ENCODE results near the gene KRT7. TPM values are rescaled to one million over a fixed set of nuclear protein-coding genes. Genes with fewer than 3 reads are reported as not detected.

Gene KRT7
- total RNA-seq, 1 experiment from 2014 or later, result 8.4 TPM

DNA sequence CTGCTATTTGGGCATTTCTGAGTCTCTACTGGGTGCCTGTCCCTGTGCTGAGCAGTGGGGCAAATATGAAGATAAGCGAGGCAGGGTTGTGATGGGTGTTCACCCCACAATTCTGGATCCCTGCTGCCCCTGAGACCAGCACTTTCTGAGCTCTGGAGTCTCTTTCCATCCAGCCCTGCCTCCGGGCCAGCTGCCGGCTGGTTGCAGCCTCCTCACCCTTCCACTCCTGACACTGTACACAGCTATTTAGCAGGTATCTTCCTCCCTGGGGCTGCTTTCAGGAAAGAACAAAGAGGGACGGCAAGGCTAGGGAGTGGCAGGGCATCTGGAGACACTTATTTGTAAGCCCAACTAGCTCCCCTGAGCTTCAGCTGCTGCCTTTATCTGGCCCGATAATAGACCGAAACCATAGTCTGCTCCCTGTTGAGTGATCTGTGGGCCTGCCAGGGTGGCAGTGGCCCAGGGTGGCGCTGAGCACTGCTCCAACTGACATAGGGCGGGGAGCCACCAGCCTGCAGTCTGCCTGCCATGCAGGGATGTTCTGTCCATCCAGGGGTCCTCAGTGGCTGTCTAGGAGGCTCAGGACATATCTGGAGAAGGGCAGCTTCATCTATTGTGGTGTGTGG, 33.6 kb upstream of the KRT7 start:
- no peak for DNase-seq (ENCODE audit: low read depth)

DNA sequence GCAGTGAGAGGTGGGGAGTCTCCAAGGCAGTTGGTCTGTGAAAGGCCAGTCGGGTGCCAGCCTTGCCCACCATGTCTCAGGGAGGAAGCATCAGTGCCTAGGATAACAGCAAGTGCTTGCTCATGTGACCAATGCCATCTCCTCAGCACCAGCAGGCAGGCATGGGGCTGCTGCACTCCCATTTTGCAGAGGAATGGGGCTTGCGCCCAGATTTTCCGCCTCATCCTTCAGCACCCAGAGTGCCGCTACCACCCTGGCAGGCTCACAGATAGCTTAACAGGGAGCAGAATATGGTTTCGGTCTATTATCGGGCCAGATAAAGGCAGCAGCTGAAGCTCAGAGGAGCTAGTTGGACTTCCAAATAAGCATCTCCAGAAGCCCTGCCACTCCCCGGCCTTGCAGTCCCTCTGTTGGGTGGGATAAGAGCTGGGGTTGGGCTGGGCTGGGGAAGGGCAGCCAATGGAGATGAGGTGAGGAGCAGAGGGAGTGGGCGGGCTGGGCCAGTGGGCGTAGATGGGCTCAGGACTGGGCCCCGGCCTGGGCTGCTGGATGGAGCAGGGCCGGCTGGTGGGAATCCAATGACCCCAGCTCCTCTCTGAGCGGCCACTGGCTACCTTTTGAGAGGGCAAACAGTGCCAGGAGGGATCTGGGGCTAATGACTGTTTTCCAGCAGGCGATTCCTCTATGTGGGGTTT, 32.8 kb upstream of the KRT7 start:
- no peak for DNase-seq (ENCODE audit: low read depth)

DNA sequence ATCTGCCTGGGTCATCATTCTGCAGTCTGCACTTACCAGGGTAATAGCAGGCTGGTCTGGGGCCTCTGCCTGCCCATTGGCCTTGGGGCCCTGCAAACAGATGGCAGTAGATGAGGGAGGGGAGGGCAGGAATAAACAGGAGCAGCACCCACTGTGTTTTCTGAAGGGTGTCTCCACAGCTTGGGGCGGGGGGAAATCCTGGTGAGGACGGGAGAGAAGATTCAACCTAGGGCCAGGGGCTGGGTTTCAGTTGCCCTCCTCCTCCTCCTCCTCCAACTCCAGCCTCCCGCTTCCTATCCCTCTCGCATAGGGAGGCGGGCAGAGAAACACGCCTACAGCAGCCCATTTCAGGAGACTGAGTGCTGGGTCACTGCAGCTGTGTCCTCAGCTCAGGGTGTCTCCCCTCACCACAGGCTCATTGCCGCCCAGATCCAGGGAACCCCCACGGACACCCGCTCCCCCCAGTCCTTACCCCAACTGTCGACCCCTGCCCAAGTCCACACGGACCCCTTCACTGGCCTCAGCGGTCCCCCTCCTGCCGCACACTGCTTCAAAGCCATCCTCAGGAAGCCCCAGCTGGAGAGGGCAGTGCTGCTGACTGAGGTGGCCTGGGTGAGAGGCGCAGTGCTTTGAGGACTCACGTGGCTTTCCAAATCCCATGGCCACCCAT, 32.1 kb upstream of the KRT7 start:
- DNase-seq (ENCODE audit: low read depth), result no peak

DNA sequence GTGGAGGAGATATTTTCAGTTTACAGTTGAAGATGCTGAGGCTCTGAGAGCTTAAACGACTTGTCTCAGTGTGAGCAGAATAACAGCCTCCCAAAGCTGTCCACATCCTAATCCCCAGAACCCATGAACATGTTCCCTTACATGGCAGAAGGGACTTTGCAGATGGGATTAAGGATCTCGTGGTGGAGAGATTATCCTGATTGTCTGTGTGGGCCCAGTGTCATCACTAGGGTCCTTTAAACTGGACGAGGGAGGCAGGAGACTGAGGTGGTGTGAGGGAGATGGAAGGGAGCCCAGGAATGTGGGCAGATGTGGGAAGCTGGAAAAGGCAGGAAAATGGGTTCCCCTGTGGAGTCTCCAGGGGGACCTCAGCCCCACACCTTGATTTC, 31.6 kb upstream of the KRT7 start:
- DNase-seq (ENCODE audit: low read depth), result no peak

DNA sequence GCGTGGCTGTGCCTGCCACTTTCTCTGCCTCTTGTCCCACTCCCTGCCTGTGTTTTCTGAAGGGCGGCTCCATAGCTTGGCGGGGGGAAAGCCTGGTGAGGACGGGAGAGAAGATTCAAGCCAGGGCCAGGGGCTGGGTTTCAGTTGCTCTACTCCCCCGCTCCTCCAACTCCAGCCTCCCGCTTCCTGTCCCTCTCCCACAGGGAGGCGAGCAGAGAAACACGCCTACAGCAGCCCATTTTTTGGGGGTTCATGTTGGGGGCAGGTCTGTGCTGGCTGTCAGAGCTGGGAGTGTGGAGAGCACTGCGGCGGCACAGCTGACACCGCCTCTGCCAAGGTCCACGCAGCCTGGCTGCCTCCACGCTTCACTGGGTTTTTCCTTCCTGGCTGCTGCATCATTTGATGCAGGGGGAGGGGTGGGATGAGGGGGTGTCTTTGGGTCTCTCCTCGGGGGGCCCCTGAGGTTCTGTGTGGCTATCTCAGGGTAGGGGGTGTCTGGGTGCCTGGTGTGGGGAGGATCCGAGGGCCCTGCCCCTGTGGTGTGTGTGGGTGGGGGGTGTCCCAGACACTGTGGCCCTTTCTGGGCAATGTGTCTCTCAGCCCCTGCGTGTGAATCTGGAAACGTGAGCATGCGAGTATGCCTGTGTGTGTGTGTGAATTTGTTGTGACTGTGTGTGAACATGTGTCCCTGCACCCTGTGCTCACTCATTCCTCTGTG, 30.5 kb upstream of the KRT7 start:
- no peak for DNase-seq (ENCODE audit: low read depth)

DNA sequence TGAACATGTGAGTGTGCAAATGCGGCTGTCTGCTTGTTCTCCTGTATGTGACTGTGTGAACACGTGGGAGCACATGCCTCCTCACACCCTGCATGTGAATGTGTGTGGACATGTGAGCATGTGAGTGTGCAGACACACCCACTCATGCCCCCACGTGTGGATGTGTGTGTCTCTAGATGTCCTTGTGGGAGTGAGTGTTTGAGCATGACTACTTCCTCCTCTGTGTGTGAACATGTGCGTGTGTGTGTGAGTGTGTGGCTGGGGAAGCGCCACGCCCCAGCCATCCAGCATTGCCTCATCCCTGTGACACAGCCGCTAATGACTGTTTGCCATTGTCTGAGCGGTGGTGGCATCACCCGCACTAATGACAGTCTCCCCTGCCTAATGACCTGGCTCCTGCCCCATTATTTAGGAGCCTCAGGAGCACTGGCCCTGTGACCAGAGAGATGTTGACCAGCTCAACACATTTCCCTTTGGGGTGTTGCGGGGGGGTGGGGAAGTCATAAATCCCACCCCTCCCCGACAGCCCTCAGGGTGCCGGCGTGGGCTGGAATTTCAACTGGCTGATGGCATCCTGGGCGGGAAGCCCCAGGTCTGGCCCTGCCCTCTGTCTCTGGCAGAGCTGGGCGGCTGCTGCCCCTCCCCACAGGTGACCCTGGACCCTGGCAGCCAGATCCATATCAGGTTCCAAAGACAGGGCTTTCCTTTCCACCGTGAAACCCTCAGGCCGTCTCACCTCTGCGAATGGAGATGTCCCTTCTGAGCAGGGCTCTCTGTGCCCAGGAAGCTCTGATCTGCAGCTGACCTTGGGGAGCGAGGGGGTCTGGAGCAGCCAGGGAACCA, 29.7 kb upstream of the KRT7 start:
- peak; percentile 90 for DNase-seq (ENCODE audit: low read depth)

DNA sequence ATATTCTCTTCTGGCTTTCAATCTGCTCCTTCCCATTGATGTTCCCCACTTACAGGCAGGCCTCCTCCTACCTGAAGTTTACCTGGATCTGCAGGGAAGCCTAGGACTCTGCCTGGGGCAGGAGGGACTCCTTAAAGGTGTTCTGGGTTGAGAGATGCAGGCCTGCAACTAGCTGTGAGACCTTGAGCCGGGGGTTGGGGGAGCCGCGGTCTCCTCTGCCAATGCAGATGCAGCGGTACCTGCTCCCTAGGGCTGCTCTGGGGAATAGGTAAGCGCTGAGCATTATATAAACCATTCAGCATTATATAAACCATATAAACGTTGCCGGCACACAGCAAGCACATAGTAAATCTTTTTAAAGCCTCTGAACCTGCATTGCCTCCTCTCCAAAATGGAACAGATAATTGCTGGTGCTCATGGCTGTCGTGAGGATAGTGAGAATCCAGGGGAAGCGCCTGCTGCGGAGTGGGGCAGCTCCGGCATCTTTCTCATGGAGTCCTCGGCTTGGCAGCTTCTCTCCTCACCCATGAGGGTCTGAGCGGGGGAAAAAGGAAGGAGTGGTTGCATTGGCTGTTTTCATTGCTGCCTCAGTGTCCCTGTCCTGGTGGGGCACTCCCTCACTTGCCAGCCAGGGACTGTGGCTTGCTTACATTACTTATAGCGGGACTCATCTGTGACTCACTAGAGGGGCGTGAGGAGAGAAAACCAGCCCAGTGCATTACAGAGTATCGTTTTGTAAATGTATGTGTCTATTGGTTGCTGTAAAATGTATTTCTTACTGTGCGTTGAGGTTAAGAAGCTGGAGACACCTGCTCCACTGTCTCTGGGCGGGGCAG, 28.7 kb upstream of the KRT7 start:
- no peak for DNase-seq (ENCODE audit: low read depth)

DNA sequence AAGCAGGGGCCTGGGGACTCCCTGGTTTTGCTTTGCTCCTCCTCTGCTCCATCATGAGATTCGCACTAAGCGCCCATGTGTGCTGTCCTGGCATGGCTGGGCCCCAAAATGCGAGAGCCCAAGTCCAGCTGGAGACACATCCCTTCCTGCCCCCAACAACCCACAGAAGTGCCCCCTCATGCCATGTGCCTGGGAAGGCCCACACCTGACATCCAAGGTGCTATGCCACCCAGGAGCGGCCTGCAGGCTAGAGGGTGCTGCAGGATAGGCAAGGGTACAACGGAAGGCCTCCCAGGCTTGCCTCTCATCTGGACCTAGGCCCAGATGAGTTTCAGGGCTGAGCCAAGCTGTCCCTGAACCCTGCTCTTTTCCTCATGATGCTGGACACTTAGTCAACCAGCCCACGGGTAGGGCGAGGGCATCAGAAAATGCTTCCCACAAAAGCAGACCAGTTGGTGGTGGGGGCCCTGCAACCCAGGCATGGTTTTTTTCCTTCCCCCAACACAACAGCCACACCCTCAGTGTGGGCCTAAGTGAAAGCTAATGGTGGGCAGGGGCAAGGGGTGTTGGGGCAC, 28.0 kb upstream of the KRT7 start:
- DNase-seq (ENCODE audit: low read depth), result no peak

DNA sequence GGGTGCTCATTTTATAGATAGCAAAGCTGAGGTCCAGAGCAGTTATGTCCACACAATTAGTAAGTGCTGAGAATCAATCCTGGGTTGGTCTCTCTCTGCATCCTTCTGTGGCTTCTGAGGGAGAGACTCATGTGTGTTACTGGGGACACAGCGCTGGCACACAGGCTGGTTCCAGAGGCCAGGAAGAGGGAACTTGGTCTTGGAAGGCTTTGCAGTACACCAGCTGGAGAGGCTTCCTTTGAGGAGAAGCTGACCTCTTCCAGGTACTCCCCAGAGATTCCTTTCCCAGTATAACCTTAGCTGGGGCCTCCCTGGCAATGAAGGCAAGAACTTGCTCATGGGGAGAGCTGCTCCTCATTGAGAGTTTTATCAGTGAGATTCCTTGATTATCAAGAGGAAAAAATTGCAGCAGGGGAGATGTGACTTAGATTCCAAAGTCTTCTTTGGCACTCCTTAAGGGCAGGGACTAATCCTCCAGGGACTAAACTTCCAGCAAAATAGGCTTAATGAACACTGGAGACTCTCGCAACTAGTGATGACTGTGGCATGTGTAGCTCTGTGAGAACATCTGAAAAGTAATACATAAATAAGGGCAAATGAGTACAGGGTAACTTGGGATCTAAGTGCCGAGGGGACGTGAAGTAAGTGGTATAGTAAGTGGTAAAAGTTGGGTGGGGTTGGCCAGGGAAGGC, 27.3 kb upstream of the KRT7 start:
- no peak for DNase-seq (ENCODE audit: low read depth)

DNA sequence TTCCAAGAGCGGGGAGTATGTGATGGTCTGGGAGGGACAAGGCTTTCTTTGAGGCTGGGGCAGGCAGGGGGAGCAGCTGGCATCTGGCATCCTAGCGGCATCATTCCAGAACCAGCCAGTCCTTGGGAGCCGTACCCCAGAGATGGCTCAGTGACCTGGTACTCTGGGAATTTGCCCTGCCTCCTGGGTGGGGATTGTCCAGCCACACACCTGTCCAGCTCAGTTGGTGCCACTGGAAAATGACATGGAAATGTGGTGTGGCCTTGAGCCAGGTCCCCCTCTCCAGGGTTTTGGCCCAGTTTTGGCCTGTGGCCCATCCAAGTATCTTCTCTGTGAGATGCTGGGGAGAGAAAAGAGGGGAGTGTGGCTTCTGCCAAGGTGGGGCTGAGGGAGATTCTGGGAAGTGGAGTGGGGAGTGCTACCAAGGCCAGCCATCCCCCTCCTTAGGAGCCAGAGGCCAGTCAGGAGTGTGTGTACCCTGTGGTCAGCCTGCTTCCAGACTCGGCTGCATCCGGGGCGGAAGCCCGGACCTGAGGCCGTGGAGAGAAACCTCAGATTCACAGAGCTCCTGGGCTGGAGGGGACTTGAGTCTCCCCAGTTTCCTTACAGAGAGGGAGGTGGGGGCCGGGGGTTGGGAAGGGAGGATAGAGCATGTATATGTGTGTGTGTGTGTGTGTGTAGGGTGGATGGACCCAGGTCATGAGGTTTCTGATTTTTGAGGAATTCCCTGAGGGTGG, 26.6 kb upstream of the KRT7 start:
- peak; percentile 64 for DNase-seq (ENCODE audit: low read depth)

DNA sequence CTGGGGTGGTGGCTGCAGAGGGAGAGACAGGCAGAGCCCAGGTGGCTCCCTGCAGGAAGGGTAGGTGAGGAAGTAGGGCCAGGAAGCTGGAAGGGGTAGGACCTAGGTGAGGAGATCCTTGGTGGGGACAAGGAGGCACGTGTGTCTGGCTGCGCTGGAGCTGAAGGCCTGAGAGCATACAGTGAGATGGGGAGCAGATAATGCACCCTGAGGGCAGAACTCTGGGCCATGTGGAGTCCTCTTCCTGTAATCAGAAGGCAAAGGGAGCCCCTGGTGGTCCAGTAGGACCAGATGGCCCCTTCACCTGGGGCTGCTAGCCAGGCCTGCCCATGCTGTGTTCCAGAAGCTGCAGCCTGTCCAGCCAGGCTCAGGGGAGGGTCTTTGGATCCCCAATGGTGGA, 25.9 kb upstream of the KRT7 start:
- DNase-seq (ENCODE audit: low read depth), result peak; percentile 45

DNA sequence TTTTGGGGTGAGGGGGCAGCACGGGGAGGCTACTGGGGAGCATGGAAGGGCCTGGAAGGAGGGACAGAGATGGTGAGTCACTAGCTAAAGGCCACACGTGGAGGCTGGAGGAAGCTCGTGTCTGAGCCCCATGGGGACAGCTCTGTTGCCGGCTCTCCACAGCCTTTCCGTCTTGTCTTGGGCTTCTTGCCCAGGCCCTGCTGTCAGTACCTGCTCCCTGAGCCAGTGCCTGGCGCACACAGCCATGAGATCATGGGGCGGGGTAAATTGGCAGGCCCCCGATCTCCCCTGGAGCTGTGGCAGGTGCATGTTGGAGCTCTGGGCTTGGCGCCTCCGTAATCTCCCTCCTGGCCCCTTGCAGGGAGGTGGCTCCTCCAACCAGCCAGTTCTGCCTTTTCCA, 25.1 kb upstream of the KRT7 start:
- DNase-seq (ENCODE audit: low read depth), result peak; percentile 91

DNA sequence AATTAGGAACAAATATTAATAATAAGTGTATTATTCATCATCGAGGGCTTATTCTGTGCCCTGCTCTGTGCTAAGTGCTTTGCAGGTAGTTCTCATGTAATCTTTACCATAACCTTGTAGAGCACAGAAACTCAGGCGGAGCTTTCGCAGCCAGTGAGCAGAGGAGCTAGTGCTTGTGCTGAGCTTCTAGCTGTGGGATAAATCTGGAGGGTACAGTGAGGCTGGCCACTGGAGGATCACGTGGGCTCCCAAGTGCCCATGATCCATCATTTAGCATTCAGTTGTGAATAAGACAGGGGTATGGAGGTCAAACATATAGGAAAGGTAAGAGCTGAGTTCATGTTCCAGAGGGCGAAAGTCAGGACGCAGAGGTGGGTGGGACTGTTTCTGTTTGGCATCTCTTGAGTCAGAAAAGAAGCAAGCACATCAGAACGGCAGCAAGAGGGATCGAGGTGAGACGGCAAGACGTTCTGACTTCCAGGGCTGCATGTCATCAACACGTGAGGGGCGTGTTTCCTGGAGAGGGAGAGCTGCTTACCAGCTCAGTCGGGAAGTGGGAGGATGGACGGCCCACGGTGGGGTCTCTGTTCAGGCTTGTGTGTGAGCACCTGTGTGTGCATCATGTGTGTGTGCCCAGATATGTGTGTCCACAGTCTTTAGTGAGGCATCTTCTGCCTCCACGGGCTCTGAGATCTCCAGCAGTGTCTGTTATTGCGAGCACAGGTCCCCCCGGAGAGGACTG, 24.4 kb upstream of the KRT7 start:
- DNase-seq (ENCODE audit: low read depth), result no peak

DNA sequence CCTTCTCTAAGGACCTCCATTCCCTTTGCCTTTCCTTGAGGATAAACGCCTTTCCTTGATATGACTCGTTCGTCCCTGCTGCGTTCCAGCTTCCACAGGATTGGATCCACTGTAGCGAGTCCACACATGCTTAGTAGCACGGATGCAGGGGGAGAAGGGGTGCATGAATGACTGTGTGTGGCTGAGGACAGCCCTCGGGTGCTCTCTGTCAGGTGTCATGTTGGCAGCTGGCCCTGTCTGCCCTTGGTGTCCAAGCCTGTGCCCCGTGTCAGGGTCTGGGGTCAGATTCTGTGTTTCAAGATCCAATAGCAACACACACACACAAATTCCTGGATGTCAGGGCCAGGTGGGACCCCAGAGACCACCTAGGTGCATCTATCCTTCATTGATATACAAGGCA, 23.7 kb upstream of the KRT7 start:
- no peak for DNase-seq (ENCODE audit: low read depth)

DNA sequence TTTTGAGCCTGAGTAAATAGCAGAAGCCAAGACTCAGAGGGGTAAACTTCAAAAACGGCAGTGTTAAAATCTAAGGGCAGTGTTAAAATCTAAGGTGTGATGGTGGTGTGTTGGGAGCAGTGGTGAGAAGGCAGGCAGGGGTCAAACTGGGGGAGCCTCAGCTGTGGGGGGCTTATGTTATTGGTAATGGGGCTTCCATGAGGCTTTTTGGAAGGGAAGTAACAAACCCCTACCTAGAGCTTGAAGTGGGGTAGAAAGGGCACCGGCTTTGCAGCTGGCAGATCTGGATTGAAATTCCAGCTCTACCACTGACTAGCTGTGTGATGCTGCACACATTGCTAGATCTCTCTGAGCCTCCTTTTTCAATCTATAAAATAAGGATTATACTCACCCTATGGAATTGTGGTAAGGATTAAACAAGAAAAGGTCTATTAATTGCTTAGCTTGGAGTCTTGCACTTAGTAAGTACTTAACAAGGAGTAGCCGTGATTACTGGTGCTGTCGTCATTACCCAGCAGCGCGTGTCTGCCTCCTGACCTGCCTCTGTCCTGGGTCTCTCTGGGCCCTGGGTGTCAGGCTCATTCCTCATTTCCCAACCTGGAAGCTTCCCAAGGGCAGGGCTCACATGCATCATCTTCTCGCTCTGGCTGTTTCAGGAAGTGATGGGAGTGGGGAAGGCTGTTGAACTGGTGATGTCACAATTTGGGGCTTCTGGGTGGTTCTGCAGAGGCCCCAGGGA, 22.7 kb upstream of the KRT7 start:
- peak; percentile 69 for DNase-seq (ENCODE audit: low read depth)

DNA sequence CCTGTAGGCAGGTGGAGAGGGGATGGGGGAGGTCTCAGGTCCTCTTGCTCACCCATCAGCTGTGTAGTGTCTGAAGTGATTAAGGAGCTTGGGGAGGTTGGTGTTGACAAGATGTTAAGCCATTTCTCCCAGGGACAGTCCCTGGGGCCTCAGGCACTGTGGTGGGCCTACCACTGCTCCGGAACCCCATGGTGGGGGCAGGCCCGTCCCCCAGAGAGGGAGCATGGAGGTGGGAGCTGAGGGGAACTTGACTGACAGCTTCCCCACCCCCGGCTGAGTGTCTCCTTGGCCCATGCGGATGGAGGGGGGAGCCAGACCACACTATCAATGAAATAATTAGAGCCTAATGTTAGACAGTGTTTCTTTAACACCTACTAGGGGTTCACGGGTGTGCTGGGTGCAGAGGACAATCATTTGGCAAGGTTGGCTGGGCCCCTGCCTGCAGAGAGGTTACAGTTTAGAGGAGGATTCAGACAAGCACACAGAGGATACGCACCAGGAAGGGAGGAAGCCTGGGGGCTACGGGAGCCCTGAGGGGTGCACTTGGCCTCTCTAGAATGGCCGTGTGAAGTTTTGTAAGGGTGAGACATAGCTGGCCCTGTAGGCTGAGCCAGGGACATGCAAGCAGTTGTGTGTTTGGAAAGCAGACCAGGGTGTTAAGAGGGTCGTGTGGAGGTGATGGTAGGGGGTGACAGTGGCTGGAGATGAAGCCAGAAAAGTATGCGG, 22.0 kb upstream of the KRT7 start:
- no peak for DNase-seq (ENCODE audit: low read depth)
